ENCODE measurements around the gene TIMMDC1.
"Not testable (repeated sequence)": the region's sequence is repeated elsewhere in the genome, so short reads cannot be mapped to it uniquely, and the experiment has no call there.

TIMMDC1 gene

DNA sequence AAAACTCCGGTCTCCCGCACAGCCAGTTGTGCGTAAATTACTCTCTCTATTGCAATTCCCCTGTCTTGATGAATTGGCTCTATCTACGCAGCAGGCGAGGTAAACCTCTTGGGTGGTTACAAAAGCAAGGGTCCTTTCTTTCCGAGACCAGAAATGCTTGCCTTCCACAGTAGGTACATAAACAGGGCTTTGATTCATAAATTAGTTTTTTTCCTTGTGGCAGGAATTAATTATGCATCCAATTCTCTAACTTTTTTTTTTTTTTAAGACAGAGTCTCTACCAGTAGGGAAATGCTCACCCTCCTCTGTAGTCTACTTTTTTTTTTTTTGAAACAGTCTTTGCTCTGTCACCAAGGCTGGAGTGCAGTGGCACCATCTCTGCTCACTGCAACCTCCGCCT is 44.8 kb downstream of the TIMMDC1 start:
- Histone ChIP-seq H3K4ac (ENCODE audit: low read depth, low read length) (no peak overlapping the region), H3K56ac (ENCODE audit: low read length) (no peak overlapping the region), H2BK120ac (ENCODE audit: low read depth, low read length) (no peak overlapping the region), H3K4me3 (ENCODE audit: low read length) (no peak overlapping the region), H3K27ac (ENCODE audit: low read depth, low read length) (no peak overlapping the region), H4K5ac (ENCODE audit: low read length) (no peak overlapping the region), H3K4me1 (ENCODE audit: control insufficient read depth, low read depth, low read length) (no peaks in the 10 kb centered on the region), H3K18ac (ENCODE audit: low read length) (no peak overlapping the region), H3K36me3 (ENCODE audit: control insufficient read depth, insufficient read depth, low read length) (no peaks in the 10 kb centered on the region), H2BK5ac (ENCODE audit: low read length) (no peak overlapping the region), H3K27me3 (ENCODE audit: insufficient read depth, low read length, poor library complexity) (no peaks in the 10 kb centered on the region), H3K9ac (ENCODE audit: low read length) (no peak overlapping the region), H3K79me1 (ENCODE audit: low read length) (no peaks in the 10 kb centered on the region), H2BK15ac (replicated peaks; ENCODE audit: low read depth) (no peak overlapping the region), H2AK5ac (ENCODE audit: low read length) (no peak overlapping the region), H3K79me2 (ENCODE audit: control insufficient read depth, insufficient read depth, low read length) (no peaks in the 10 kb centered on the region), H3K4me2 (ENCODE audit: low read length) (no peak overlapping the region), H3K23ac (ENCODE audit: low read length) (no peak overlapping the region), H4K8ac (ENCODE audit: low read depth, low read length) (no peak overlapping the region)
- no CpG with 5 or more reads among the region's 7 CpGs for WGBS (ENCODE audit: extremely low coverage, insufficient coverage, low lambda C conversion rate)
- DNase-seq = no peak

DNA sequence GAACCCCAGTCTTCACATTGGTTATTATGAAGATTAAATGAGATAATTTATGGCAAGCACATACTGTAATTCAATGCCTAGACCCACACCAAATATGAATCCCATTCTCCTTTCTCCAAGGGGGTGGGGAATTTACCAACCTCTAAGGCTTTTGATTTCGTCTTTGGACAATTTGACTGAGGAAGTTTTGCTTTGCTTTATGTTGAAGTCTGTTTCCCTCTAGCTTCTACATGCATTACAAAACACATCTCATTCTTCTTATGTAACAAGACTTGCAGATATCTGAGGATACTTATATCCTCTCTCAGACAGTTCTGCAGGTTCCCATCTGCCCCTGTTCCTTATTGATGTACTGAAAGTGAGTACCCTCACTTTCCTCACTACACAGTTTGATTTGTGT is 48.9 kb downstream of the TIMMDC1 start:
- Histone ChIP-seq H4K5ac (ENCODE audit: low read length) (no peak overlapping the region), H3K23ac (ENCODE audit: low read length) (no peak overlapping the region), H2BK5ac (ENCODE audit: low read length) (no peak overlapping the region), H3K27ac (ENCODE audit: low read depth, low read length) (no peak overlapping the region), H3K9ac (ENCODE audit: low read length) (no peak overlapping the region), H3K79me1 (ENCODE audit: low read length) (no peaks in the 10 kb centered on the region), H2BK120ac (ENCODE audit: low read depth, low read length) (no peak overlapping the region), H3K4ac (ENCODE audit: low read depth, low read length) (no peak overlapping the region), H3K36me3 (ENCODE audit: control insufficient read depth, insufficient read depth, low read length) (no peaks in the 10 kb centered on the region), H3K4me2 (ENCODE audit: low read length) (no peak overlapping the region), H3K56ac (ENCODE audit: low read length) (no peak overlapping the region), H3K79me2 (ENCODE audit: control insufficient read depth, insufficient read depth, low read length) (no peaks in the 10 kb centered on the region), H2BK15ac (replicated peaks; ENCODE audit: low read depth) (no peak overlapping the region), H3K27me3 (ENCODE audit: insufficient read depth, low read length, poor library complexity) (no peaks in the 10 kb centered on the region), H4K8ac (ENCODE audit: low read depth, low read length) (no peak overlapping the region), H3K4me3 (ENCODE audit: low read length) (no peak overlapping the region), H2AK5ac (ENCODE audit: low read length) (no peak overlapping the region), H3K4me1 (ENCODE audit: control insufficient read depth, low read depth, low read length) (no peaks in the 10 kb centered on the region), H3K18ac (ENCODE audit: low read length) (no peak overlapping the region)
- DNase-seq = no peak
- no CpG with 5 or more reads among the region's 1 CpG for WGBS (ENCODE audit: extremely low coverage, insufficient coverage, low lambda C conversion rate)

DNA sequence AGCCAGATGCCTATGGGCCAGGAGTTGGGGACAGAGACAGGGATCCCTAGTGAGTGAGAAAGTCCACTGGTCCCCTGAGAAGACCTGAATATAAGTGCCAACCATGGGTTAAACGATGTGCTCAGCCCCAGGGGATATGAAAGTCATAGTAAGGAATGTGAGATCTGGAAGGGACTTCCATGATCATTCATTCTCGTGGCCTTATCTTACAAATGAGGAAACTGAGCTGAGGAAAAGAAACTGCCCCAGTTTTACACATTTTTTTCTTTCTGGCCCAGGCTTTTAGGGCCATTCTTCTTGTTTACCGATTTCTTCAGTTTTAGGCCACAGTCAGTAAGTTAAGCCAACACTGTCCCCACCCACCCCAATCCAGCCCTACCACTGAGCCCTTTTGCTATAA is 50.0 kb downstream of the TIMMDC1 start:
- H2BK120ac ChIP-seq (ENCODE audit: low read depth, low read length) = no peak overlapping the region
- no peaks in the 10 kb centered on the region for H3K79me1 ChIP-seq (ENCODE audit: low read length)
- H3K23ac ChIP-seq (ENCODE audit: low read length) = no peak overlapping the region
- no peaks in the 10 kb centered on the region for H3K36me3 ChIP-seq (ENCODE audit: control insufficient read depth, insufficient read depth, low read length)
- no peak overlapping the region for H3K18ac ChIP-seq (ENCODE audit: low read length)
- no peak overlapping the region for H4K5ac ChIP-seq (ENCODE audit: low read length)
- H3K79me2 ChIP-seq (ENCODE audit: control insufficient read depth, insufficient read depth, low read length) = no peaks in the 10 kb centered on the region
- no peaks in the 10 kb centered on the region for H3K4me1 ChIP-seq (ENCODE audit: control insufficient read depth, low read depth, low read length)
- WGBS (ENCODE audit: extremely low coverage, insufficient coverage, low lambda C conversion rate) = no CpG with 5 or more reads among the region's 3 CpGs
- no peak overlapping the region for H3K4me2 ChIP-seq (ENCODE audit: low read length)
- no peak overlapping the region for H4K8ac ChIP-seq (ENCODE audit: low read depth, low read length)
- no peak overlapping the region for H3K56ac ChIP-seq (ENCODE audit: low read length)
- no peak overlapping the region for H3K4me3 ChIP-seq (ENCODE audit: low read length)
- no peak overlapping the region for H2AK5ac ChIP-seq (ENCODE audit: low read length)
- no peak overlapping the region for H2BK5ac ChIP-seq (ENCODE audit: low read length)
- no peak overlapping the region for H3K4ac ChIP-seq (ENCODE audit: low read depth, low read length)
- H2BK15ac ChIP-seq (replicated peaks; ENCODE audit: low read depth) = no peak overlapping the region
- no peak overlapping the region for H3K27ac ChIP-seq (ENCODE audit: low read depth, low read length)
- H3K27me3 ChIP-seq (ENCODE audit: insufficient read depth, low read length, poor library complexity) = no peaks in the 10 kb centered on the region
- no peak overlapping the region for H3K9ac ChIP-seq (ENCODE audit: low read length)
- DNase-seq = no peak

DNA sequence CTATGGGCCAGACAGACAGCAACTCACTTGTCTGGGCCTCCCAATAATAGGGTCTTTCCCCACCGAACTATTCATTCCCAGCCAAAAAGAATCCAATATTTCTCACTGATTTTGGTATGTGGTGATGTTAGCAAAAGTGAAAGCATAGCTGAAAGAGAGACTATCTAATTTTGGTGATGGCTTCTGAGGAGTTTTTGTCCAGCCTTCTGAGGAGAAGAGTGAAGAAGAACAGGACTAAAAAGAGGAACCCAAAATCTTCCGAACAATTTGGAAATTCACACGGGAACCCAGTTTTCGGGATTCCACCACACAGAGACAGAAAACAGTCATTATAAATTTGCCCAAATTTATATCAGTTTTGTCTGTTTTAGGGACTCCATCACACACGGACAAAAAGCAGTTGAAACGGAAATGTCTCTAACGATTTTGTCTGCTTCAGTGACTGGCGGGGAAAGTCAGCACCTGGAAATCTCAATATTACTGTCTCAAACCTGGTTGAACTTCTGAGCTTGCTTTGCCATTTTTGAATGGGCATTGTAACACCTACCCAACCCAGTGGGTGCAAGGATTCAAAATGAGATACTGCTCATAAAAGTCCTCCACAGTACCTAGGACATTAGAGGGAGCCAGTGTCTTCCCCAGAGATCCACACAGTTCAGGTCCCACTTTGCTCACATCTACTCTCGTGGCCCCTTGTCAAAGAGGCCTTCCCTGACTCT is 52.0 kb downstream of the TIMMDC1 start:
- Histone ChIP-seq H4K8ac (ENCODE audit: low read depth, low read length) (no peak overlapping the region), H4K5ac (ENCODE audit: low read length) (no peak overlapping the region), H2AK5ac (ENCODE audit: low read length) (no peak overlapping the region), H3K27ac (ENCODE audit: low read depth, low read length) (no peak overlapping the region), H3K56ac (ENCODE audit: low read length) (no peak overlapping the region), H3K4me2 (ENCODE audit: low read length) (no peak overlapping the region), H3K36me3 (ENCODE audit: control insufficient read depth, insufficient read depth, low read length) (no peaks in the 10 kb centered on the region), H2BK120ac (ENCODE audit: low read depth, low read length) (no peak overlapping the region), H3K4me3 (ENCODE audit: low read length) (no peak overlapping the region), H3K79me2 (ENCODE audit: control insufficient read depth, insufficient read depth, low read length) (no peaks in the 10 kb centered on the region), H3K27me3 (ENCODE audit: insufficient read depth, low read length, poor library complexity) (no peaks in the 10 kb centered on the region), H2BK15ac (replicated peaks; ENCODE audit: low read depth) (no peak overlapping the region), H3K4me1 (ENCODE audit: control insufficient read depth, low read depth, low read length) (no peaks in the 10 kb centered on the region), H3K18ac (ENCODE audit: low read length) (no peak overlapping the region), H3K4ac (ENCODE audit: low read depth, low read length) (no peak overlapping the region), H3K23ac (ENCODE audit: low read length) (no peak overlapping the region), H2BK5ac (ENCODE audit: low read length) (no peak overlapping the region), H3K79me1 (ENCODE audit: low read length) (no peaks in the 10 kb centered on the region), H3K9ac (ENCODE audit: low read length) (no peak overlapping the region)
- WGBS (ENCODE audit: extremely low coverage, insufficient coverage, low lambda C conversion rate) = no CpG with 5 or more reads among the region's 9 CpGs
- DNase-seq = no peak

DNA sequence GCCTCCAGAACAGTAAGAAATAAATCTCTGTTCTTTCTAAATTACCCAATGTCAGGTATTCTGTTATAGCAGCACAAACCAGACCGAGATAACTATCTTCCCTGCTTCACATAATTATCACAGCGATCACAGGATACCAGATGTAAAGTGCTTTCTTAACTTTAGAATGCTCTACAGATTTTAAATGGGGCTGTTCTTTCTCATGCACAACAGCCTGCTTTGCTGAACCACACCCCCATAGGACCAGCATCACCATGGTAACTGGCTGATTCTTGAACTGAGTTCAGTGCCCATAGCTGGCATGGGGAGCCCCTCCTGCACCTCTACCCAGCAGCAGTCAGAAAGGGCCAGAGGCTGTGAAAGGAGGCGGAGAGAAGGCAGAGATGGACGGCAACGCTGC is 53.3 kb downstream of the TIMMDC1 start:
- peak overlapping the region; percentile 45 for H3K23ac ChIP-seq (ENCODE audit: low read length)
- no peaks in the 10 kb centered on the region for H3K27me3 ChIP-seq (ENCODE audit: insufficient read depth, low read length, poor library complexity)
- no peaks in the 10 kb centered on the region for H3K79me1 ChIP-seq (ENCODE audit: low read length)
- no peak overlapping the region for H2AK5ac ChIP-seq (ENCODE audit: low read length)
- no peaks in the 10 kb centered on the region for H3K79me2 ChIP-seq (ENCODE audit: control insufficient read depth, insufficient read depth, low read length)
- no peak overlapping the region for H3K4me2 ChIP-seq (ENCODE audit: low read length)
- no CpG with 5 or more reads among the region's 5 CpGs for WGBS (ENCODE audit: extremely low coverage, insufficient coverage, low lambda C conversion rate)
- H3K4me1 ChIP-seq (ENCODE audit: control insufficient read depth, low read depth, low read length) = no peaks in the 10 kb centered on the region
- H3K18ac ChIP-seq (ENCODE audit: low read length) = no peak overlapping the region
- no peak overlapping the region for H3K27ac ChIP-seq (ENCODE audit: low read depth, low read length)
- no peak overlapping the region for H4K8ac ChIP-seq (ENCODE audit: low read depth, low read length)
- H2BK5ac ChIP-seq (ENCODE audit: low read length) = no peak overlapping the region
- no peak overlapping the region for H2BK120ac ChIP-seq (ENCODE audit: low read depth, low read length)
- no peaks in the 10 kb centered on the region for H3K36me3 ChIP-seq (ENCODE audit: control insufficient read depth, insufficient read depth, low read length)
- H2BK15ac ChIP-seq (replicated peaks; ENCODE audit: low read depth) = no peak overlapping the region
- no peak overlapping the region for H3K9ac ChIP-seq (ENCODE audit: low read length)
- no peak overlapping the region for H3K4ac ChIP-seq (ENCODE audit: low read depth, low read length)
- H3K56ac ChIP-seq (ENCODE audit: low read length) = no peak overlapping the region
- H3K4me3 ChIP-seq (ENCODE audit: low read length) = no peak overlapping the region
- no peak overlapping the region for H4K5ac ChIP-seq (ENCODE audit: low read length)
- DNase-seq = no peak

DNA sequence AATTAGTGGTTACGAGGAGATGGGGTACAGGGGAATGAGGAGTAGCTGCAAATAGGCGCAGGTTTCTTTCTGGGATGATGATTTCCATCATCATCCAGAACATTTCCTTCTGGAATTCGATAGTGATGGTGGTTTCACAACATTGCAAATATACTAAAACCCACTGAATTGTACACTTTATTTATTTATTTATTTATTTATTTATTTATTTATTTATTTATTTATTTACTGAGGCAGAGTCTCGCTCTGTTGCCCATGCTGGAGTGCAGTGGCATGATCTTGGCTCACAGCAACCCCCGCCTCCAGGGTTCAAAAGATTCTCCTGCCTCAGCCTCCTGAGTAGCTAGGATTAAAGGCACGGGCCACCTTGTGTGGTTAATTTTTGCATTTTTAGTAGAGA is 54.6 kb downstream of the TIMMDC1 start:
- H3K4me3 ChIP-seq (ENCODE audit: low read length); H2BK15ac ChIP-seq (replicated peaks; ENCODE audit: low read depth); H3K4me2 ChIP-seq (ENCODE audit: low read length); H3K4ac ChIP-seq (ENCODE audit: low read depth, low read length); H3K79me1 ChIP-seq (ENCODE audit: low read length); H3K27ac ChIP-seq (ENCODE audit: low read depth, low read length); H3K23ac ChIP-seq (ENCODE audit: low read length); H4K5ac ChIP-seq (ENCODE audit: low read length); H3K56ac ChIP-seq (ENCODE audit: low read length); H4K8ac ChIP-seq (ENCODE audit: low read depth, low read length); H2AK5ac ChIP-seq (ENCODE audit: low read length); DNase-seq; H3K27me3 ChIP-seq (ENCODE audit: insufficient read depth, low read length, poor library complexity); H3K79me2 ChIP-seq (ENCODE audit: control insufficient read depth, insufficient read depth, low read length); H3K18ac ChIP-seq (ENCODE audit: low read length); H3K36me3 ChIP-seq (ENCODE audit: control insufficient read depth, insufficient read depth, low read length); H2BK5ac ChIP-seq (ENCODE audit: low read length); H2BK120ac ChIP-seq (ENCODE audit: low read depth, low read length); H3K4me1 ChIP-seq (ENCODE audit: control insufficient read depth, low read depth, low read length); H3K9ac ChIP-seq (ENCODE audit: low read length): not testable (repeated sequence)
- no CpG with 5 or more reads among the region's 6 CpGs for WGBS (ENCODE audit: extremely low coverage, insufficient coverage, low lambda C conversion rate)
